MM.1S (cell line): Measurements from ENCODE around the gene NFKB1.

Source experiments
- DNase-seq: peaks from one replicate; pipeline ENCODE4 v3.0.0-alpha.2; 2015
- H2AFZ ChIP-seq: fragments of 300-600 bp; sonication (generic); 2 replicates; pipeline ENCODE4 v1.6.0; 2016; ENCODE audit warnings: antibody characterized with exemption, low read length
- H3F3A ChIP-seq: fragments of 300-600 bp; sonication (generic); 2 replicates; pipeline ENCODE4 v1.6.1; 2016; ENCODE audit warnings: mild to moderate bottlenecking, antibody characterized with exemption, low read length, moderate library complexity, mixed read lengths; ENCODE audit not compliant: insufficient read depth
- H3K27ac ChIP-seq: fragments of 300-600 bp; sonication (generic); 2 replicates; pipeline ENCODE4 v1.5.1; 2016; ENCODE audit warnings: mild to moderate bottlenecking, low read length
- H3K27me3 ChIP-seq: fragments of 300-600 bp; sonication (generic); replicated peaks from 2 replicates; pipeline ENCODE4 v1.6.0; 2016; ENCODE audit warnings: low read length; ENCODE audit not compliant: insufficient read depth
- H3K36me3 ChIP-seq: fragments of 300-600 bp; sonication (generic); replicated peaks from 2 replicates; pipeline ENCODE4 v1.6.1; 2016; ENCODE audit warnings: mild to moderate bottlenecking, low read length, mixed read lengths; ENCODE audit not compliant: insufficient read depth
- H3K4me1 ChIP-seq: fragments of 300-600 bp; sonication (generic); 2 replicates; pipeline ENCODE4 v1.6.1; 2016; ENCODE audit warnings: low read length, mixed read lengths
- H3K4me2 ChIP-seq: fragments of 300-600 bp; sonication (generic); 2 replicates; pipeline ENCODE4 v1.6.0; 2016; ENCODE audit warnings: low read depth, low read length
- H3K4me3 ChIP-seq: fragments of 300-600 bp; sonication (generic); 2 replicates; pipeline ENCODE4 v1.5.1; 2016; ENCODE audit warnings: low read length, mixed read lengths
- H3K79me2 ChIP-seq: fragments of 300-600 bp; sonication (generic); 2 replicates; pipeline ENCODE4 v1.6.1; 2016; ENCODE audit warnings: mixed run types, low read length, mixed read lengths
- H3K9ac ChIP-seq: fragments of 300-600 bp; sonication (generic); 2 replicates; pipeline ENCODE4 v1.6.1; 2016; ENCODE audit warnings: low read length, mixed read lengths
- H3K9me2 ChIP-seq: fragments of 300-600 bp; sonication (generic); replicated peaks from 2 replicates; pipeline ENCODE4 v1.6.1; 2016; ENCODE audit warnings: mild to moderate bottlenecking, low read length, mixed read lengths; ENCODE audit not compliant: insufficient read depth
- H3K9me3 ChIP-seq: fragments of 300-600 bp; sonication (generic); replicated peaks from 2 replicates; pipeline ENCODE4 v1.6.1; 2016; ENCODE audit warnings: mild to moderate bottlenecking, low read length, mixed read lengths; ENCODE audit not compliant: insufficient read depth
- H4K20me1 ChIP-seq: fragments of 300-600 bp; sonication (generic); 2 replicates; pipeline ENCODE4 v1.6.1; 2016; ENCODE audit warnings: mild to moderate bottlenecking, low read length, moderate library complexity, mixed read lengths; ENCODE audit not compliant: insufficient read depth
- CTCF ChIP-seq: fragments of 300-600 bp; sonication (generic); IDR thresholded peaks from 2 replicates; pipeline ENCODE4 v1.5.1; 2016; ENCODE audit warnings: antibody characterized with exemption, low read length, mixed read lengths
- EZH2 ChIP-seq: fragments of 300-600 bp; sonication (generic); optimal IDR thresholded peaks from 2 replicates; pipeline ENCODE3; 2017; ENCODE audit warnings: low read depth, mild to moderate bottlenecking, antibody characterized with exemption, low read length, mixed read lengths
- EZH2phosphoT487 ChIP-seq: fragments of 300-600 bp; sonication (generic); IDR thresholded peaks from 2 replicates; pipeline ENCODE4 v1.6.1; 2018; ENCODE audit warnings: antibody characterized with exemption, low read length

Gene NFKB1

GRCh38 chr4:102533348-102533747 is 32.2 kb downstream of the NFKB1 start:
- peaks cover 6% of the 10 kb centered on the region; the same call in 1 of the 2 replicates for H3K36me3 ChIP-seq
- H4K20me1 ChIP-seq = 0 out of 2 replicates have a peak, but pooled peaks cover 3% of the 10 kb centered on the region
- H2AFZ ChIP-seq = no peak overlapping the region
- no peaks in the 10 kb centered on the region for H3K9me2 ChIP-seq
- H3K27ac ChIP-seq = no peak overlapping the region
- no peaks in the 10 kb centered on the region for H3K27me3 ChIP-seq
- peaks cover 22% of the 10 kb centered on the region for H3K4me1 ChIP-seq
- H3K4me3 ChIP-seq = no peak overlapping the region
- H3K9ac ChIP-seq = no peak overlapping the region
- no peak for TF ChIP-seq CTCF
- no peak for TF ChIP-seq EZH2
- TF ChIP-seq EZH2phosphoT487 = no peak
- H3K4me2 ChIP-seq = no peak overlapping the region
- H3K9me3 ChIP-seq = no peaks in the 10 kb centered on the region
- H3K79me2 ChIP-seq = peaks cover 79% of the 10 kb centered on the region
- no peak for DNase-seq
- peaks cover 7% of the 10 kb centered on the region; the same call in 1 of the 2 replicates for H3F3A ChIP-seq

- Histone ChIP-seq H3K27me3 (no peaks in the 10 kb centered on the region), H3K27ac (no peak overlapping the region), H3K9me2 (no peaks in the 10 kb centered on the region), H3F3A (peaks cover 7% of the 10 kb centered on the region; the same call in 1 of the 2 replicates), H3K9me3 (no peaks in the 10 kb centered on the region), H3K4me2 (peak overlapping the region; percentile 7), H3K36me3 (peaks cover 6% of the 10 kb centered on the region; the same call in 1 of the 2 replicates), H3K9ac (no peak overlapping the region), H3K79me2 (peaks cover 74% of the 10 kb centered on the region), H3K4me1 (peaks cover 22% of the 10 kb centered on the region), H3K4me3 (no peak overlapping the region), H2AFZ (no peak overlapping the region), H4K20me1 (0 out of 2 replicates have a peak, but pooled peaks cover 3% of the 10 kb centered on the region)
- no peak for DNase-seq
- TF ChIP-seq EZH2 (no peak), CTCF (no peak), EZH2phosphoT487 (no peak)
These were observed 32.7 kb downstream of the NFKB1 start for GRCh38 chr4:102533904-102534303.

- TF ChIP-seq CTCF = no peak
- TF ChIP-seq EZH2 = no peak
- no peak for TF ChIP-seq EZH2phosphoT487
- H3K9me2 ChIP-seq = no peaks in the 10 kb centered on the region
- H3F3A ChIP-seq = peaks cover 7% of the 10 kb centered on the region; the same call in 1 of the 2 replicates
- no peak overlapping the region for H3K4me3 ChIP-seq
- no peaks in the 10 kb centered on the region for H3K27me3 ChIP-seq
- H4K20me1 ChIP-seq = 0 out of 2 replicates have a peak, but pooled peaks cover 3% of the 10 kb centered on the region
- peaks cover 70% of the 10 kb centered on the region for H3K79me2 ChIP-seq
- H3K4me1 ChIP-seq = peaks cover 22% of the 10 kb centered on the region
- no peak overlapping the region for H3K9ac ChIP-seq
- DNase-seq = peak; percentile 31
- no peak overlapping the region for H2AFZ ChIP-seq
- peaks cover 6% of the 10 kb centered on the region; the same call in 1 of the 2 replicates for H3K36me3 ChIP-seq
- peak overlapping the region; percentile 6; the same call in 1 of the 2 replicates for H3K27ac ChIP-seq
- no peaks in the 10 kb centered on the region for H3K9me3 ChIP-seq
- H3K4me2 ChIP-seq = peak overlapping the region; percentile 7; the same call in 1 of the 2 replicates
These were observed 33.7 kb downstream of the NFKB1 start for GRCh38 chr4:102534845-102535244.
